IMR-90 (cell line): ENCODE measurements around the gene TBRG4. TPM values are rescaled to one million over a fixed set of nuclear protein-coding genes. Genes with fewer than 3 reads are reported as not detected.

Experiments used
- ATAC-seq: fragments of 200-7000 bp; cut with Tn5 transposase; 2 replicates; pipeline ENCODE4 v1.9.1; 2020; ENCODE audit warnings: low read depth, mild to moderate bottlenecking, moderate library complexity
- BruUV-seq: library from RNA; stranded (reverse); fragments of 400-500 nt; replicated peaks from 2 replicates; lab custom pipeline; 2021; lab: Mats Ljungman, UMichigan
- CTCF ChIA-PET: fragments of 300-600 bp; formaldehyde crosslinking; extraction: SDS; loops from one replicate; lab custom pipeline; 2021; ENCODE audit warnings: antibody characterized with exemption; lab: Yijun Ruan, JAX
- POLR2A ChIA-PET: fragments of 300-600 bp; sonication (Branson Sonifier 250); formaldehyde crosslinking; loops from one replicate; lab custom pipeline; 2022; ENCODE audit warnings: antibody characterized with exemption; ENCODE audit not compliant: unreplicated experiment; lab: Charles Lee
- DNase-seq: peaks from one replicate; pipeline ENCODE4 v3.0.0; 2013
- H2AFZ ChIP-seq: replicated peaks from 2 replicates; pipeline ENCODE3; 2013; ENCODE audit warnings: low read length, mild to moderate bottlenecking; ENCODE audit not compliant: poor library complexity
- H2AK5ac ChIP-seq: 2 replicates; pipeline ENCODE4 v1.6.1; 2013; ENCODE audit warnings: low read depth, low read length, inconsistent platforms
- H2AK9ac ChIP-seq: replicated peaks from 2 replicates; pipeline ENCODE3; 2013; ENCODE audit warnings: mild to moderate bottlenecking, low read depth, low read length, moderate library complexity; ENCODE audit not compliant: poor library complexity
- H2BK120ac ChIP-seq: 2 replicates; pipeline ENCODE4 v1.6.1; 2013; ENCODE audit warnings: low read depth, low read length, inconsistent platforms
- H2BK15ac ChIP-seq: 3 replicates; pipeline ENCODE4 v1.6.1; 2013; ENCODE audit warnings: low read depth, low read length, inconsistent platforms
- H2BK20ac ChIP-seq: 2 replicates; pipeline ENCODE4 v1.6.1; 2013; ENCODE audit warnings: low read depth, mild to moderate bottlenecking, inconsistent platforms, low read length, moderate library complexity
- H2BK5ac ChIP-seq: 2 replicates; pipeline ENCODE4 v1.6.1; 2013; ENCODE audit warnings: mild to moderate bottlenecking, low read depth, low read length, inconsistent platforms; ENCODE audit not compliant: poor library complexity, severe bottlenecking
- H3K14ac ChIP-seq: replicated peaks from 2 replicates; pipeline ENCODE4 v1.6.1; 2013; ENCODE audit warnings: low read depth, low read length, inconsistent platforms
- H3K18ac ChIP-seq: 2 replicates; pipeline ENCODE4 v1.6.1; 2013; ENCODE audit warnings: low read depth, low read length, control low read depth
- H3K23ac ChIP-seq: 2 replicates; pipeline ENCODE4 v1.6.1; 2013; ENCODE audit warnings: low read depth, low read length, inconsistent platforms
- H3K27ac ChIP-seq: 2 replicates; pipeline ENCODE4 v1.5.1; 2013; ENCODE audit warnings: mild to moderate bottlenecking, control low read depth, low read length; ENCODE audit not compliant: insufficient read depth
- H3K27me3 ChIP-seq: 2 replicates; pipeline ENCODE4 v1.6.1; 2013; ENCODE audit warnings: low read length; ENCODE audit not compliant: control insufficient read depth, insufficient read depth
- H3K36me3 ChIP-seq: 2 replicates; pipeline ENCODE4 v1.6.1; 2013; ENCODE audit warnings: low read length, mixed read lengths; ENCODE audit not compliant: control insufficient read depth, insufficient read depth
- H3K4ac ChIP-seq: 2 replicates; pipeline ENCODE4 v1.6.1; 2013; ENCODE audit warnings: low read depth, low read length, inconsistent platforms
- H3K4me1 ChIP-seq: 2 replicates; pipeline ENCODE4 v1.6.1; 2013; ENCODE audit warnings: low read length, mixed read lengths; ENCODE audit not compliant: control insufficient read depth, insufficient read depth
- H3K4me2 ChIP-seq: 2 replicates; pipeline ENCODE4 v1.6.1; 2013; ENCODE audit warnings: low read depth, mild to moderate bottlenecking, control low read depth, low read length, moderate library complexity
- H3K4me3 ChIP-seq: 2 replicates; pipeline ENCODE4 v1.5.1; 2013; ENCODE audit warnings: low read depth, mild to moderate bottlenecking, control low read depth, low read length, moderate library complexity; ENCODE audit not compliant: insufficient read depth
- H3K56ac ChIP-seq: 2 replicates; pipeline ENCODE4 v1.6.1; 2013; ENCODE audit warnings: low read length, inconsistent platforms; ENCODE audit not compliant: insufficient read depth; ENCODE audit errors: extremely low read depth
- H3K79me1 ChIP-seq, 2 experiments: 2 replicates each; pipeline ENCODE4 v1.6.1; 2013; ENCODE audit warnings: low read length in 2 of 2, inconsistent platforms in 1 of 2, low read depth in 1 of 2
- H3K9ac ChIP-seq: 2 replicates; pipeline ENCODE4 v1.6.1; 2013; ENCODE audit warnings: low read depth, low read length, control low read depth
- H3K9me1 ChIP-seq: 2 replicates; pipeline ENCODE4 v1.6.1; 2013; ENCODE audit warnings: low read length, inconsistent platforms; ENCODE audit not compliant: insufficient read depth
- H3K9me3 ChIP-seq: 2 replicates; pipeline ENCODE4 v1.6.1; 2013; ENCODE audit warnings: low read length; ENCODE audit not compliant: control insufficient read depth, insufficient read depth
- H4K20me1 ChIP-seq: 2 replicates; pipeline ENCODE4 v1.6.1; 2013; ENCODE audit warnings: low read length, inconsistent platforms; ENCODE audit not compliant: insufficient read depth
- H4K5ac ChIP-seq: 2 replicates; pipeline ENCODE4 v1.6.1; 2013; ENCODE audit warnings: mild to moderate bottlenecking, low read depth, low read length, control low read depth
- H4K8ac ChIP-seq, 2 experiments: 2 replicates each; pipeline ENCODE4 v1.6.1; 2013; ENCODE audit warnings: low read depth in 2 of 2, low read length in 2 of 2, control low read depth in 1 of 2, inconsistent platforms in 1 of 2
- H4K91ac ChIP-seq: 2 replicates; pipeline ENCODE4 v1.6.1; 2013; ENCODE audit warnings: low read depth, low read length, inconsistent platforms; ENCODE audit not compliant: insufficient read depth
- BHLHE40 ChIP-seq: fragments of 150-350 bp; IDR thresholded peaks from 2 replicates; pipeline ENCODE4 v1.6.1; 2016; ENCODE audit warnings: mild to moderate bottlenecking, low read depth, low read length
- CEBPB ChIP-seq: IDR thresholded peaks from 2 replicates; pipeline ENCODE4 v1.6.1; 2012; ENCODE audit warnings: low read depth, low read length, improper control_type of control experiment
- CHD1 ChIP-seq: IDR thresholded peaks from 2 replicates; pipeline ENCODE4 v1.6.1; 2012; ENCODE audit warnings: low read depth, low read length, improper control_type of control experiment
- CTCF ChIP-seq: conservative IDR thresholded peaks from 2 replicates; pipeline ENCODE4 v1.5.1; 2012; ENCODE audit warnings: mild to moderate bottlenecking, low read depth, low read length, improper control_type of control experiment
- ELK1 ChIP-seq: fragments of 150-350 bp; IDR thresholded peaks from 2 replicates; pipeline ENCODE4 v1.6.1; 2016; ENCODE audit warnings: low read depth, mild to moderate bottlenecking, low read length, moderate library complexity, borderline replicate concordance
- FOS ChIP-seq: fragments of 150-350 bp; IDR thresholded peaks from 2 replicates; pipeline ENCODE4 v1.6.1; 2016; ENCODE audit warnings: low read depth, low read length
- MAFK ChIP-seq: IDR thresholded peaks from 2 replicates; pipeline ENCODE4 v1.6.1; 2012; ENCODE audit warnings: low read depth, low read length, improper control_type of control experiment
- MAZ ChIP-seq: IDR thresholded peaks from 2 replicates; pipeline ENCODE4 v1.6.1; 2012; ENCODE audit warnings: low read depth, mild to moderate bottlenecking, low read length, improper control_type of control experiment, moderate library complexity, borderline replicate concordance
- NFE2L2 ChIP-seq: fragments of 150-350 bp; IDR thresholded peaks from 2 replicates; pipeline ENCODE4 v1.6.1; 2016; ENCODE audit warnings: low read depth, mild to moderate bottlenecking, low read length
- POLR2A ChIP-seq: IDR thresholded peaks from 2 replicates; pipeline ENCODE4 v1.6.1; 2012; ENCODE audit warnings: mild to moderate bottlenecking, low read depth, low read length
- RAD21 ChIP-seq: IDR thresholded peaks from 2 replicates; pipeline ENCODE4 v1.6.1; 2012; ENCODE audit warnings: low read length, improper control_type of control experiment
- RCOR1 ChIP-seq: IDR thresholded peaks from 2 replicates; pipeline ENCODE4 v1.6.1; 2012; ENCODE audit warnings: mild to moderate bottlenecking, low read length, improper control_type of control experiment; ENCODE audit not compliant: insufficient replicate concordance
- RFX5 ChIP-seq: IDR thresholded peaks from 2 replicates; pipeline ENCODE4 v1.8.0; 2012; ENCODE audit warnings: low read depth, mild to moderate bottlenecking, low read length, moderate library complexity
- SMC3 ChIP-seq: fragments of 150-350 bp; IDR thresholded peaks from 2 replicates; pipeline ENCODE4 v1.6.1; 2016; ENCODE audit warnings: low read depth, mild to moderate bottlenecking, antibody characterized with exemption, low read length, moderate library complexity
- USF2 ChIP-seq: fragments of 150-350 bp; IDR thresholded peaks from 2 replicates; pipeline ENCODE4 v1.6.1; 2017; ENCODE audit warnings: mild to moderate bottlenecking, antibody characterized with exemption, low read length, low read depth
- WGBS, 2 experiments: methylation state at CpG; one replicate each; pipeline versions ENCODE4 v1.1.5 to v1.1.7; 2013; ENCODE audit warnings: missing lambda C conversion rate in 2 of 2; ENCODE audit not compliant: insufficient read length in 1 of 2; ENCODE audit errors: extremely low coverage in 2 of 2; 5-methylcytosine and 5-hydroxymethylcytosine counted together
- dilution Hi-C: fragments of 300-500 bp; cut with HindIII; formaldehyde crosslinking; loops from one replicate; pipeline ENCODE4 v1.14.3; 2018; ENCODE audit warnings: low sequenced_read_pairs; ENCODE audit not compliant: unreplicated experiment
- in situ Hi-C: fragments of 300-500 bp; cut with MboI; formaldehyde crosslinking; loops from 3 replicates; pipeline ENCODE4 v1.14.3; 2019; ENCODE audit warnings: low sequenced_read_pairs, inconsistent platforms, mixed read lengths
- intact Hi-C: fragments of 100-400 bp; cut with micrococcal nuclease; formaldehyde crosslinking; loops from 2 replicates; pipeline ENCODE4 v1.10.0; 2022
- polyA plus RNA-seq, 3 experiments: library from polyadenylated mRNA; depleted of rRNA; stranded (reverse); fragments of >200 nt; gene quantifications; 2 replicates each; pipeline ENCODE4 v1.2.3, GENCODE V29; 2012; ENCODE audit warnings: low replicate concordance in 1 of 3
- total RNA-seq: library from RNA; depleted of rRNA; stranded (reverse); fragments of >200 nt; gene quantifications from 2 replicates; pipeline ENCODE4 v1.2.3, GENCODE V29; 2012

TBRG4 gene
- total and polyA plus RNA-seq, 2 of the 4 experiments (the other 2 are of a cell fraction): 71.6 to 77.6 TPM

GRCh38 chr7:45054442-45054841 lies 57.1 kb downstream of the TBRG4 start:
- no peak for TF ChIP-seq CHD1
- no peak for TF ChIP-seq MAFK
- TF ChIP-seq FOS: no peak
- no peak for TF ChIP-seq RFX5
- TF ChIP-seq CTCF: no peak
- no peak for TF ChIP-seq CEBPB
- no peak for TF ChIP-seq MAZ
- TF ChIP-seq SMC3: no peak
- TF ChIP-seq ELK1: no peak
- no peak for TF ChIP-seq USF2
- TF ChIP-seq BHLHE40: no peak
- TF ChIP-seq NFE2L2: no peak
- TF ChIP-seq RAD21: no peak
- no peak for TF ChIP-seq POLR2A
- TF ChIP-seq RCOR1: no peak
- DNase-seq (no peak), ATAC-seq (no peak)
- no peak overlapping the region for H3K18ac ChIP-seq
- BruUV-seq: no TSS peak
- H2BK5ac ChIP-seq: no peak overlapping the region
- CTCF ChIA-PET: interaction anchor here (0.6 kb wide), 2 partner anchors 15 to 36 kb away, joined by 3 to 6 read pairs; no protein-coding TSS in a partner anchor
- no peak overlapping the region for H3K14ac ChIP-seq
- H2AK5ac ChIP-seq: no peak overlapping the region
- no peak overlapping the region for H3K4me2 ChIP-seq
- H2BK120ac ChIP-seq: no peak overlapping the region
- peaks cover 19% of the 10 kb centered on the region for H4K20me1 ChIP-seq
- no peak overlapping the region for H3K4me3 ChIP-seq
- intact Hi-C loops (no loop called here), in situ Hi-C loops (no loop called here), dilution Hi-C loops (no loop called here)
- no peak overlapping the region for H4K5ac ChIP-seq
- no peaks in the 10 kb centered on the region for H3K27me3 ChIP-seq
- no peak overlapping the region for H3K56ac ChIP-seq
- H3K9ac ChIP-seq: no peak overlapping the region
- no peak overlapping the region for H2AFZ ChIP-seq
- H3K79me1 ChIP-seq: peaks cover 22 to 67% of the 10 kb centered on the region in 2 experiments
- H3K4ac ChIP-seq: no peak overlapping the region
- no CpG with 5 or more reads among the region's 3 CpGs for WGBS, 2 experiments
- H3K9me3 ChIP-seq: no peaks in the 10 kb centered on the region
- H3K36me3 ChIP-seq: peaks cover 10% of the 10 kb centered on the region
- H2AK9ac ChIP-seq: no peak overlapping the region
- H3K23ac ChIP-seq: no peak overlapping the region
- POLR2A ChIA-PET: no interaction called here
- H3K27ac ChIP-seq: no peak overlapping the region
- no peak overlapping the region for H4K91ac ChIP-seq
- peaks cover 13% of the 10 kb centered on the region for H3K9me1 ChIP-seq
- H3K4me1 ChIP-seq: peaks cover 1% of the 10 kb centered on the region
- H2BK20ac ChIP-seq: no peak overlapping the region
- H2BK15ac ChIP-seq: no peak overlapping the region
- H4K8ac ChIP-seq: no peak overlapping the region
